ENCODE results near the gene FKTN. TPM values are rescaled to one million over a fixed set of nuclear protein-coding genes. Genes with fewer than 3 reads are reported as not detected.
A peak's percentile ranks its signal among the peaks of the same experiment; 100 is the strongest.

Gene FKTN
- total RNA-seq, 1 experiment from 2014 or later: 37.7 TPM

- in situ Hi-C loops (cut with HindIII; ENCODE audit: low pct_unique_long_range_greater_than_20kb, low sequenced_read_pairs): no loop called here
- no peak for DNase-seq (ENCODE audit: low read depth)
These were observed 109.9 kb downstream of the FKTN start for GRCh38 chr9:105667867-105668266.

- DNase-seq (ENCODE audit: low read depth): no peak
- in situ Hi-C loops (cut with HindIII; ENCODE audit: low pct_unique_long_range_greater_than_20kb, low sequenced_read_pairs): no loop called here
These were observed 112.4 kb downstream of the FKTN start for GRCh38 chr9:105670315-105670714.

GRCh38 chr9:105670775-105671174 lies 112.8 kb downstream of the FKTN start:
- in situ Hi-C loops (cut with HindIII; ENCODE audit: low pct_unique_long_range_greater_than_20kb, low sequenced_read_pairs): no loop called here
- no peak for DNase-seq (ENCODE audit: low read depth)

GRCh38 chr9:105672711-105673234 lies 114.8 kb downstream of the FKTN start:
- in situ Hi-C loops (cut with HindIII; ENCODE audit: low pct_unique_long_range_greater_than_20kb, low sequenced_read_pairs): no loop called here
- no peak for DNase-seq (ENCODE audit: low read depth)

GRCh38 chr9:105673850-105674387 lies 116.0 kb downstream of the FKTN start:
- in situ Hi-C loops (cut with HindIII; ENCODE audit: low pct_unique_long_range_greater_than_20kb, low sequenced_read_pairs): no loop called here
- DNase-seq (ENCODE audit: low read depth): no peak

- no peak for DNase-seq (ENCODE audit: low read depth)
- in situ Hi-C loops (cut with HindIII; ENCODE audit: low pct_unique_long_range_greater_than_20kb, low sequenced_read_pairs): no loop called here
These were observed 118.5 kb downstream of the FKTN start for GRCh38 chr9:105676351-105676923.

- DNase-seq (ENCODE audit: low read depth): no peak
- in situ Hi-C loops (cut with HindIII; ENCODE audit: low pct_unique_long_range_greater_than_20kb, low sequenced_read_pairs): no loop called here
These were observed 120.2 kb downstream of the FKTN start for GRCh38 chr9:105678163-105678562.

- in situ Hi-C loops (cut with HindIII; ENCODE audit: low pct_unique_long_range_greater_than_20kb, low sequenced_read_pairs): no loop called here
- no peak for DNase-seq (ENCODE audit: low read depth)
These were observed 120.8 kb downstream of the FKTN start for GRCh38 chr9:105678781-105679180.

- no peak for DNase-seq (ENCODE audit: low read depth)
- in situ Hi-C loops (cut with HindIII; ENCODE audit: low pct_unique_long_range_greater_than_20kb, low sequenced_read_pairs): no loop called here
These were observed 121.5 kb downstream of the FKTN start for GRCh38 chr9:105679257-105680022.

- DNase-seq (ENCODE audit: low read depth): no peak
- in situ Hi-C loops (cut with HindIII; ENCODE audit: low pct_unique_long_range_greater_than_20kb, low sequenced_read_pairs): no loop called here
These were observed 123.4 kb downstream of the FKTN start for GRCh38 chr9:105681313-105681712.

GRCh38 chr9:105681724-105682123 lies 123.8 kb downstream of the FKTN start:
- in situ Hi-C loops (cut with HindIII; ENCODE audit: low pct_unique_long_range_greater_than_20kb, low sequenced_read_pairs): no loop called here
- peak; percentile 12 for DNase-seq (ENCODE audit: low read depth)

- no peak for DNase-seq (ENCODE audit: low read depth)
- in situ Hi-C loops (cut with HindIII; ENCODE audit: low pct_unique_long_range_greater_than_20kb, low sequenced_read_pairs): no loop called here
These were observed 125.9 kb downstream of the FKTN start for GRCh38 chr9:105683688-105684275.

- DNase-seq (ENCODE audit: low read depth): no peak
- in situ Hi-C loops (cut with HindIII; ENCODE audit: low pct_unique_long_range_greater_than_20kb, low sequenced_read_pairs): no loop called here
These were observed 129.0 kb downstream of the FKTN start for GRCh38 chr9:105686936-105687335.

Other genes starting within 250 kb of the FKTN start
- 1.5 and 1.7 TPM in 2 replicates for gene FSD1L, start 110.1 kb upstream of the FKTN start, total RNA-seq (2014; rRNA removed; shearing (Covaris generic); ENCODE audit: low replicate concordance)
- not detected in 2 replicates for gene TAL2, start 104.3 kb downstream of the FKTN start, total RNA-seq (2014; rRNA removed; shearing (Covaris generic); ENCODE audit: low replicate concordance)
- gene TMEM38B, start 136.4 kb downstream of the FKTN start, total RNA-seq (2014; rRNA removed; shearing (Covaris generic); ENCODE audit: low replicate concordance): 18.3 and 37.3 TPM in 2 replicates

Measured in Caki2 (cell line).